Right kidney (tissue), 1 donor: ENCODE data around the gene ZNF668.
A peak's percentile ranks its signal among the peaks of the same experiment; 100 is the strongest.
"Not testable (repeated sequence)": the region's sequence is repeated elsewhere in the genome, so short reads cannot be mapped to it uniquely, and the experiment has no call there.

Source experiments
- DNase-seq: peaks from one replicate; pipeline ENCODE4 v3.0.0-alpha.2; 2016

The ZNF668 gene

DNA sequence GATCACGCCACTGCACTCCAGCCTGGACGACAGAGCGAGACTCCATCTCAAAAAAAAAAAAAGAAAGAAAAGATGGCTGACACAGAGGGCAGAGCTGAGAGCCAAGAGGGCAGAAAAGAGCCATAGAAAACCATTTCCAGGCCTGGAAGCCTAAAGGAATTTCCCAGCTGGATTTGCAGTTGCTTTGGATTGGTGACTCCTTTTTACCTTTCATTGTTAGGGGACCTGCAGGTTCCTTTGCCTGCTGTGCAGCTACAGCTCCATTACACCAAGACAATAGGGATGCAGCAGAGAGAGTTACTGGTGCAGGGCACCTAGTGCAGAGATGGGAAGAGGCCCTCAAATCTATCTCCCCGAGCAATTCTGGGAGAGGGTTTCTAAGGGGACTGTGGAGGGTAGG, 18.4 kb downstream of the ZNF668 start:
- no peak for DNase-seq

DNA sequence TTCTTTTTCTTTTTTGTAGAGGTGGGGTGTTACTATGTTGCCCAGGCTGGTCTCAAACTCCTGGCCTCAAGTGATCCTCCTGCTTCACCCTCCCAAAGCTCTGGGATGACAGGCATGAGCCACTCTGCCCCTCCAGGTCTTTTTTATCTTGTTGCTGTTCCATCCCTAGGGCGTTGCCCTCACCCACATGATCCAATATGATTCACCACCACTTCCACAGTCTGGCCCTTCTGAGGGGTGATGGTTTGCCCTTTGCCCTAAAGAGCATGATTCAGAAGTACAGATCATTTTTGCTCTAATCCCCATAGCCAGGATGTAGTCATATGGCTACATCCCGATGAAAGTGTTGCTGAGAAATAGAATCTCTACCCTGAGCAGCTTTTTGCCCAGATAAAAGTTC, 21.9 kb downstream of the ZNF668 start:
- DNase-seq: no peak

DNA sequence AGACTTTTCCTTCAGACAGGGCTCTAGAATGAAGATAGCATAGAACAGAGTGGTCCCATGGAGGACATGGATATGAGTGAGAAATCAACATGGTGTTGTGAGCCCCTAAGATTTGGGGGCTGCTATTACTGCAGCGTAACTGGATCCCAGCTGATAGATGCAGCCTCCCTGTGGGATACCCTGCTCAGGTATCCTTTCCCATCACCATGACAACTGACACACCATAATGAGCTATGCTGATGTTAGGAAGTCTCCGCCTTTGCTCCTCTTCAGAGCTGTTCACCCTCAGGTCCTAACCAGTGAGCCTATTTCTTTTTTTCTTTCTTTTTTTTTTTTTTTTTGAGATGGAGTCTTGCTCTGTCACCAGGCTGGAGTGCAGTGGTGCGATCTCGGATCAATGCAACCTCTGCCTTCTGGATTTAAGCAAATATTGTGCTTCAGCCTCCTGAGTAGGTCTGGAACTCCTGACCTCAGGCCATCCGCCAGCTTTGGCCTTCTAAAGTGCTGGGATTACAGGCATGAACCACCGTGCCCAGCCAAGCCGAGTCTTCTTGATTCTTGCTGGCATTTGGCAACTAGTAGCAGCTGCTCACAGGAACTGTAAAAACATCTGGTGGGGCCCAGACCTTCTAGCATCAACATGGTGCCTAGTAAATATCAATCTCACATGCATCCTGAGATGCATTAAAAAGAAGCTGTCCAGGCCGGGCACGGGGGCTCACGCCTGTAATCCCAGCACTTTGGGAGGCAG, 23.6 kb downstream of the ZNF668 start:
- DNase-seq: no peak

DNA sequence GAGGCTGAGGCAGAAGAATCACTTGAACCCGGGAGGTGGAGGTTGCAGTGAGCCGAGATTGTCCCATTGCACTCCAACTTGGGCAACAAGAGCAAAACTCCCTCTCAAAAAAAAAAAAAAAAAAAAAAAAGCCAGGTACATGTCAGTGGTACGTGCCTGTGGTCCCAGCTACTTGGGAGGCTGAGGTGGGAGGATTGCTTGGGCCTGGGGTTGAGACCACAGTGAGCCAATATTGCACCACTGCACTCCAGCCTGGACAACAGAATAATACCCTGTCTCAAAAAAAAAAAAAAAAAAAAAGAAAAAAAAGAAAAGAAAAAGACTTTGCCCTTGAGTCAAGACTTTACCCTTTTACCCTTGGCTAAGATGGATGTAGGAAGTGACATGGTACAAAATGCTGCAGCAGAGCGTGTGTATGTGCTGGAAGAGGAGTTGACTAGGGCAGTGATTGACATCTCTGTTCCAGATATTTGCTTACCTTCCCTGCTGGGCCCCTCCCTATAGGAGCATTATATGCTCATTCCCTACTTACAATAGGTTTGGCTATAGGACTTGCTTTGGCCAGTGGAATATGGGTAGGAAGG, 30.1 kb downstream of the ZNF668 start:
- DNase-seq: no peak

DNA sequence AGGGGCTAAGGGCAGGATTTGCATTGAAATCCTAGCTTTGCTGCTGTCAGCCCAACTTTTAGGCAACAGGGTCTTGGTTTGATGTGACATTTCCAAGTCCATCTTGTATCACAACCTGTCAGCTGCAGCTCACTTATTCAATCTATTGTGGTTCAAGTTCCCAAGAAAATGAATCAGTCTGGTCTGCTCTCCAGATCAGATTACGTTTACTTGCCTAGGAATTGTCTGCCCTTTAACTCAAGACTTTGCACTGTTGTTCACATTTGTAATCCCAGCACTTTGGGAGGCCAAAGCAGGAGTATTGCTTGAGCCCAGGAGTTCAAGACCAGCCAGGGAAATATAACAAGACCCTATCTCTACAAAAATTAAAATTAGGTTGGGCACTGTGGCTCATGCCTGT, 30.7 kb downstream of the ZNF668 start:
- DNase-seq: no peak

DNA sequence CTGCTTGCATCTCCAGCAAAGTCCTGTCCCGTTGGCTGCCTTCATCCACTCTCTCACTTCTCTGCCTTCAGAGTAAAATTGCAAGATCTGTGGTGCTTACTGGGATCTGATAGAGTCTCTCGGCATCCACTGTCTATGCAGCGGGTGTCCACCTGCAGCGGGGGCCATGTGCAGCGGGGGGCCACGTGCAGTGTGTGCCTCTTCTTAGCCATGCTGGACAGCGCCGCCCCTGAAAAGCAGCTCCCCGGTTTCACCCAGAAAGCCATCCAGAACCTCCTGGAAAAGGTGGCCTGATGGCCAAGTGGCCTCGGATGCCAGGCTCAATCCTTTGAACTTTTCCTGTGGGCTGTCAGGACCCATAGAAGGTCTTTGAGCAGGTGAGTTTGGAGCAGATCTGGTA, 31.2 kb downstream of the ZNF668 start:
- DNase-seq: no peak

DNA sequence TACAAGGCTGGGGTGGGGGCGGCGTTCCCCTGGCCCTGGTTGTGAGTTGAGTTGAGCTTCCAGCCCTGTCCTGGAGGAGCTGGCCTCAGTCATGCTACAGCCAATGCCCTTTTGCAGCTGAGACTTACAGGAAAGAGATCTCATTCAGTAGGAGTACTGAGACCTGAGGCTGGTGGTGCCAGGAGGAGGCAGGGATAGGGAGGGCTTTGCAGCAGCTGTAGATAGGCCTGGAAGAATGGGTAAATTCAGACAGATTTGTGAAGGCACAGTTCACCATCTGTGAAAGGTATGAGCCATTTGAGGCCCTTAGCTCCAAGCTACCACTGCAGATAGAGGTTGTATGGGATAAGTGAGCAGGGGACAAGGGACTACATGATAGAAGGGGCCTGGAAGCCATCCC, 35.0 kb downstream of the ZNF668 start:
- no peak for DNase-seq

DNA sequence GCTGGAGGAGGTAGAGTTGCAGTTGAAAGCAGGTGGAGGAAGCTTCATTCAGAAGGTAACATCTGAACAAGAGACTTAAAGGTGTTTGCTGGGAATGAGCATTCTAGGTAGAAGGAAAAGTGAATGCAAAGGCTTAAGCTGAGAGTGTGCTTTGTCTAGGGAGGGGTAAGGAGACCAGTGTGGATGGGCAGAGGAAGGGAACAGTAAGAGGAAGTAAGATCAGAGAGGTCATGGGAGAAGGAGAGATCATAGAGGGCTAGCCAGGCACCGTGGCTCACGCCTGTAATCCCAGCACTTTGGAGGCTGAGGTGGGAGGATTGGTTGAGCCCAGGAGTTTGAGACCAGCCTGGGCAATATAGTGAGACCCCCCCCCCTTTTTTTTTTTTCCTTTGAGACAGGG, 37.3 kb downstream of the ZNF668 start:
- DNase-seq: no peak

DNA sequence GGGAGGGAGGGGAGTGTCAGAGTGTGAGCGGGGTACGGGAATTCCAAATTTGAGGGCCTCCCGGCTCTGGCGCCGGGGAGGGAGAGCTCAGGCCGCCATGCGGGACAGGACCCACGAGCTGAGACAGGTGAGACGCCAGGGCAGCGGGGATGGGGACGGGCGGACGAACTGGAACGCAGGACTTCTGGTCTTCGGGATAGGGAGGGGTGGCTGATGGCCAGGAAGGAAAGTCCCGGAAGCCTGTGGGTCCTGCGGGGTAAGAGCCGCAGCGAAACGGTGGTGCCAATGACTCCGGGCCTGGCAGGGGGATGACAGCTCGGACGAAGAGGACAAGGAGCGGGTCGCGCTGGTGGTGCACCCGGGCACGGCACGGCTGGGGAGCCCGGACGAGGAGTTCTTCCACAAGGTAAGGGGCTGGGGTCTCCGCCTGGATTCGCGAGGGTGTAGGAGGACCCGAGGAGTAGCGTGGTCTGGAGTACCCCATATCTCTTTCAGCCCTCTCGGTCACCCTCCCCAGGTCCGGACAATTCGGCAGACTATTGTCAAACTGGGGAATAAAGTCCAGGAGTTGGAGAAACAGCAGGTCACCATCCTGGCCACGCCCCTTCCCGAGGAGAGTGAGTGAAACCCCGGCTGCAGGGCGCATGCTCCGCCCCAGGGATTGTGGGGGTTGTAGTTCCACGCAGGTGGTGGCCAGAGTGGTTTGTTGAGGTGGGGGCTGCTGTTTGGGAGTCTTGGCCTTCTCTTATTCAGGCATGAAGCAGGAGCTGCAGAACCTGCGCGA, 40.1 kb downstream of the ZNF668 start:
- DNase-seq: peak; percentile 79

DNA sequence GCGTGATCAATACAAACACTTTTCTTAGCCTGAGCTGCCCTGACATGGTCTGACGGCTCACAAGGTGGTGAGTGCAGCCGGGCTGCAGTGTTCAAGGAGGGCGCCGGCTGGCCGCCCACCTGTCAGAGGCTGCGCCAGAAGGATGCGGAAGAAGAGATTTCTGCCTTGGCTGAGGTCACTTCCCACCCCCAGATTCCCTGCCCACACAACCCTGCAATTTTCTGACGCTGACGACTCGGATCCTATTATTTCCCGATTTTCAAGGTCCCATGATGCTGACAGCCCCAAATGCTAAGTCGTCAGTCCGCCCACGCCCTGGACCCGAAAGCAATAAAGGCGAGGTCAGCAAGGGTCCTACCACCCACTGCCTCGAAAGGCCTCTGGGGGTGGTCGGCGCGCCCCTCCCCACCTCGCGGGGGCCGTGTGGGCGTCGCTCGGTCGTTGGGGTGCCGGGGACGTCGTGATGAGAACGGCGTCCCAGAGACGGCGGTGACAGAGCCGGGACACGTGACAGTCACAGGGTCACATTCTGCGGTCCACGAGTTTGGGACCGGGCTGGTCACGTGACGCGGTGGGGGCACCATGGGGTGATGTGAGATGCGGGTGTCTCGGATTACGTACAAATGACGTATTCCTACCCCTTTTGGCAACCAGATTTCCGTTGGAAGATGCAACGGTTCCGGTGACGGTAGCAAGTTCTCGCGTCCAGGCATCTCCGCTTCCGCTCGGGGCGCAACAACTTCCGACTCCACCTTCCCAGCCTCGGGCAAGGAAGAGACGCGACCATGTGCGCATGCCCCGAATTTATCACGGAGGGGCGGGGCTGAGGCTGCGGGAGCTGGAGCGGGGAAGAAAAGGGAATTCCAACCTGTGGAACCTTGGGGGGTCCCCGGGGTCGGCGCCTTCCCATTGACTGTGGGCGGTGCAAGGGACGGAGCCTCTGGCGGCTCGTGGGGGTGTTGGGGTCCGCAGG, 41.0 kb downstream of the ZNF668 start, which contains the start of gene STX4:
TSS of gene STX4 (plus strand) at position 823 of the 973 bp plus-strand sequence. CDS start 248 bp downstream, outside the sequence.
- DNase-seq: peak; percentile 86

DNA sequence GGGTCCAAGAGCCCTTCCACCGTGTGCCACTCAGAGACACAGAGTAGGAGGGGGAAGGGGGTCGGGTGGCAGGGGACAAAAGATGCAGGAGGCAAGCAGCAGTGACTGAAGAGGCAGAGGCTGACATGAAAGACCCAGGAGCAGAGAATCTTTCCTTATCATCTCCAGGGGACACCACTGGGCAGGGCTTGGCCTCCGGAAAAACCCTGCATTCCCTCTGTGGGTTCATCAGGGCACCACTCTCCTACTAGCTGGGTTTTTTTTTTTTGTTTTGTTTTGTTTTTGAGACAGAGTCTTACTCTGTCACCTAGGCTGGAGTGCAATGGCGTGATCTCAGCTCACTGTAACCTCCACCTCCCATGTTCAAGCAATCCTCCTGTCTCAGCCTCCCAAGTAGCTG, 42.8 kb downstream of the ZNF668 start:
- DNase-seq: no peak

DNA sequence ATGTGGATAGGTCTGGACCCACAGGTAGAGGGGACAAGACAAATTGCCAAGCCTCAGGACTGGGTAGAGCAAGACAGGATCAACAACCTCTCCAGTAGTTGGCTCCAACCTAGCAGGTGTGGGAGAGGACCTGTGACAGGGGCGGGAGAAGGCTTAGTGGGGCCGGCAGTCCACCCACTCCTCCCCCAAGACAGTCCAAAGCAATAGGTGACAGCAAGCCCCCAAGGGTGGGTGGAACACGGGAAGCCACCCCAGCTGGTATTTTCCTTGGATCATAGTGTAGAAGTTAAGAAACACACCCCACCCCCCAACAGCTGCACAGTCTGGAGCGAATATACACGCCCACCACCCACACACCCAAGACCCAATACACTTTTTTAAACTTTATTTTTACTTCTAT, 44.8 kb downstream of the ZNF668 start:
- DNase-seq: no peak

DNA sequence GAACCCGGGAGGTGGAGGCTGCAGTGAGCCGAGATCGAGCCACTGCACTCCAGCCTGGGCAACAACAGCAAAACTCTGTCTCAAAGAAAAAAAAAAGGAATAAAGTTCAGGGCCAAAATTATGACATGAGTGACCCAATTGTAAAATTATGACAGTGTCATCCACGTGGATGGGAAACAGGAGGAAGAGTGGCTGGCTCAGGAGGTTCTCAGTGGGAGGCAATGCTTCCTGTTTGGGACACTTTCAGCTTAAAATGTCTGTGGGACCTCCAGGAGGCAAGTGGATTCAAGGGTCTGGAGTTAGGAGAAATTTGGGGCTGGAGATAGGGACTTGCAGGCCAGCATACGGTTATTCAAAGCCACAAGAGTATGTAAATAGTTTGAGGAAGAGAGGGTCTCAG, 48.7 kb downstream of the ZNF668 start:
- DNase-seq: no peak

DNA sequence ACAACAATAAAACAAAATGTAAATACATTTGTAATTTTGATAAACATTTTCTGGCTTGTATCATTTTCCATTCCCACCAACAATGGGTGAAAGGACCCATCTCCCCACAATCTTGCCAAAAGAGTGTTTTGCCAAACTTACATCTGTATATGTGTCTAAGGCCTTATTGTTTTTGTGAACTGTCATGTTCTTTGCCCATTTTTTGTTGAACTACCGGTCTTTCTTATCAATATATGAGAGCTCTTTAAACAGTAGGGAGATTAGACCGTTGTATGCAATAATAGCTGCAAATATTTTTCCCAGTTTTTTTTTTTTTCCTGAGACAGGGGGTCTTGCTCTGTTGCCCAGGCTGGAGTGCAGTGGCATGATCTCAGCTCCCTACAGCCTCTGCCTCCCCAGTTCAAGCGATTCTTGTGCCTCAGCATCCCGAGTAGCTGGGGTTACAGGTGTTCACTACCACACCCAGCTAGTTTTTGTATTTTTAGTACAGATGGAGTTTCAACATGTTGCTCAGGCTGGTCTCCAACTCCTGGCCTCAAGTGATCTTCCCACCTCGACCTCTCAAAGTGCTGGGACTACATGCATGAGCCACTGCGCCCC, 50.3 kb downstream of the ZNF668 start:
- DNase-seq: no peak

DNA sequence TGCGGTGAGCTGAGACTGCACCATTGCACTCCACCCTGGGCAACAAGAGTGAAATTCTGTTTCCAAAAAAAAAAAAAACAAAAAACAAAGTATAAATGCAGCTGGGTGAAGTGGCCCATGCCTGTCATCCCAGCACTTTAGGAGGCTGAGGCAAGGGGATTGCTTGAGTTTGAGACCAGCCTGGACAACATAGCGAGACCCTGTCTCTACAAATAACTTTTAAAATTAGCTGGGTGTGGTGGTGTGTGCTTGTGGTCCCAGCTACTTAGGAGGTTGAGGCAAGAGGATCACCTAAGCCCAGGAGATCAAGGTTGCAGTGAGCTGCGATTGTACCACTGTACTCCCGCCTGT, 50.8 kb downstream of the ZNF668 start:
- no peak for DNase-seq

DNA sequence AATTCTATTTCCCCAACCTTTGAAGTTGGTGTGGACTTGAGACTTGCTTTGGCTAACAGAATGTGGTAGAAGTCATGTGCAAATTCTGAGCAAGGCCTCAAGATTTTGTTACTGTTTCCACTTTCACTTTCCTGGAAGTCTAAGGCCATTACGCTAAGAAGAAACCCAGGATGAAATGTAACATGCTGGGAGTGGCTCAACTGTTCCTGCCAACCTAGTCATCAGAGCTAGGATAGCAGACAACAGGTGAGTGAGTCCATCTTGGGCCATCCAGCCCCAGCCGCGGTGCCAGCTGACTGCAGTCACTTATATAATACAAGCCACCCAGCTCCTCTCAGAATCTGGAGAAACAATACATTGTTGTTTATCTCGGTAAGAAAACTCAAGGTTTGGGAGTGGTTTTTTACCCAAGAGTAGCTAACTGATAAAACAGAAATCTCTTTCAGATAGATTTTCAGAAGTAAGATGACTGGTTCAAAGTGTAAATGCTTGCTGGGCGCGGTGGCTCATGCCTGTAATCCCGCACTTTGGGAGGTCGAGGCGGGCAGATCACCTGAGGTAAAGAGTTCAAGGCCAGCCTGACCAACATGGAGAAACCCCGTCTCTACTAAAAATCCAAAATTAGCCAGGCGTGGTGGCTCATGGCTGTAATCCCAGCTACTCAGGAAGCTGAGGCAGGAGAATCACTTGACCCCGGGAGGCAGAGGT, 51.3 kb downstream of the ZNF668 start:
- DNase-seq: no peak

DNA sequence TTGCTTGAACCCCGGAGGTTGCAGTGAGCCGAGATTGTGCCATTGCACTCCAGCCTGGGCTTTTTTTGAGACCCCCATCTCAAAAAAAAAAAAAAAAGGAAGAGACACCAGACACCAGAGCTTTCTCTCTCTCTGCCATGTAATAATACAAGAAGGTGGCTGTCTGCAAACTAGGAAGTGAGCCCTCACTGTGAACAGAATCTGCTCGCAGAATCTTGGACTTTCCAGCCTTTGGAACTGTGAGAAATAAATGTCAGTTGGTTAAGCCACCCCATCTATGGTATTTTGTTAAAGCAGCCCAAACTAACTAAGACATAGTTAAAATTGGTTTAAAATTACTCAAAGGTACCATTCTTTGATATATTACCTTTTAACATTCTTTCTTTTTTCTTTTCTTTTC, 53.5 kb downstream of the ZNF668 start:
- no peak for DNase-seq

DNA sequence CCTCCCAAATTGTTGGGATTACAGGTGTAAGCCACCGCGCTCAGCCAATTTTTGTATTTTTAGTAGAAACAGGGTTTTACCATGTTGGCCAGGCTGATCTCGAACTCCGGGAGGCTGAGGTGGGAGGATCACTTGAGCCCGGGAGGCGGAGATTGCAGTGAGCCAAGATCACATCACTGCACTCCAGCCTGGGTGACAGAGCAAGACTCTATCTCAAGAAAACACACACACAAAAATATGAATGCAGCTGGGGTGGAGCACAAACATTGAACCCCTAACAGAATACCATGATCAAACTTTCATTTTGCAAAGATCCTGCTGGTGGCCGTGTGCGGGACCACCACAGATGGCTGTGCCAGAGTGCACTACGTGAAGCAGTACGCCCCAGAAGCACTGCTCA, 56.3 kb downstream of the ZNF668 start:
- not testable (repeated sequence) for DNase-seq

DNA sequence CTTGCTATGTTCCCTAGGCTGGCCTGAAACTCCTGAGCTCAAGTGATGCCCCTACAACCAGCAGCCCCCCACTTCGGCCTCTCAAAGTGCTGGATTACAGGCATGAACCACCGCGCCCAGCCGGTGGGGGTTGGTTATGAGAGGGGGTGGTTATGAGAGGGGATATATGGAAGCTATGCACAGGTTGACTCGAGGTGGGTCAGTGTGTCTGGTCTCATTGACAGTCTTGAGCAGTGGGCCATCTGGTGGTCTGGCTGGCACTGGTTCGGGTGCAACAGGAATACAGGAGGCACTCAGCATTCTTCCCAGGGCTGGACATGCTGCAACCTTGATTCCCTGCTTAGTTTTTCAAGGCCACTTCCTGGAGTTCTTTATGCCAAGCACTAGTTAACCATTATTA, 58.0 kb downstream of the ZNF668 start:
- DNase-seq: no peak

DNA sequence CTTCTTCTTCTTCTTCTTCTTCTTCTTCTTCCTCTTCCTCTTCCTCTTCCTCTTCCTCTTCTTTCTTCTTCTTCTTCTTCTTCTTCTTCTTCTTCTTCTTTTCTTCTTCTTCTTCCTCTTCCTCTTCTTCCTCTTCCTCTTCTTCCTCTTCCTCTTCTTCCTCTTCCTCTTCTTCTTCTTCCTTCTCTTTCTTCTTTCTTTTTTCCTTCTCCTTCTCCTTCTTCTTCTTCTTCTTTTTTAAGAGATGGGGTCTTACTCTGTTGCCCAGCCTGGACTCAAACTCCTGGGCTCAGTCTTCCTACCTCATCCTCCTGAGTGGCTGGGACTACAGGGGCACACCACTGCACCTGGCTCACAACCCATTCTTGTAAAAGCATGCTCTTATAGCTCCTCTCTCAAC, 60.7 kb downstream of the ZNF668 start:
- not testable (repeated sequence) for DNase-seq

DNA sequence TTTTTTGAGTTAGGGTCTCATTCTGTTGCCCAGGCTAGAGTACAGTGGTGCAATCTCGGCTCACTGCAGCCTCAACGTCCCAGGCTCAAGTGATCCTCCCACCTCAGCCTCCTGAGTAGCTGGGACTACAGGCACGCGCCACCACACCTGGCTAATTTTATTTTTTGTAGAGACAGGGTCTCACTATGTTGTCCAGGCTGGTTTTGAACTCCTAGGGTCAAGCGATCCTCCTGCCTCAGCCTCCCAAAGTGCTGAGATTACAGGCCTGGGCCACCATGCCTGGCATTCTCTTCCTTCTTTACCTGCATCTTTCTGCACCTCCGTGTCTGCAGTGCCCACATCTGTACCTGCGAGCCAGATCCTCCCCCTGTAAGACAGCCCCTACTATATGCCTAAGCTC, 62.2 kb downstream of the ZNF668 start:
- DNase-seq: not testable (repeated sequence)
